MM.1S (cell line): ENCODE measurements around the gene DNAH6.

ENCODE experiments used
- DNase-seq: peaks from one replicate; pipeline ENCODE4 v3.0.0-alpha.2; 2015
- H2AFZ ChIP-seq: fragments of 300-600 bp; sonication (generic); 2 replicates; pipeline ENCODE4 v1.6.0; 2016; ENCODE audit warnings: antibody characterized with exemption, low read length
- H3F3A ChIP-seq: fragments of 300-600 bp; sonication (generic); 2 replicates; pipeline ENCODE4 v1.6.1; 2016; ENCODE audit warnings: mild to moderate bottlenecking, antibody characterized with exemption, low read length, moderate library complexity, mixed read lengths; ENCODE audit not compliant: insufficient read depth
- H3K27ac ChIP-seq: fragments of 300-600 bp; sonication (generic); 2 replicates; pipeline ENCODE4 v1.5.1; 2016; ENCODE audit warnings: mild to moderate bottlenecking, low read length
- H3K27me3 ChIP-seq: fragments of 300-600 bp; sonication (generic); replicated peaks from 2 replicates; pipeline ENCODE4 v1.6.0; 2016; ENCODE audit warnings: low read length; ENCODE audit not compliant: insufficient read depth
- H3K36me3 ChIP-seq: fragments of 300-600 bp; sonication (generic); replicated peaks from 2 replicates; pipeline ENCODE4 v1.6.1; 2016; ENCODE audit warnings: mild to moderate bottlenecking, low read length, mixed read lengths; ENCODE audit not compliant: insufficient read depth
- H3K4me1 ChIP-seq: fragments of 300-600 bp; sonication (generic); 2 replicates; pipeline ENCODE4 v1.6.1; 2016; ENCODE audit warnings: low read length, mixed read lengths
- H3K4me2 ChIP-seq: fragments of 300-600 bp; sonication (generic); 2 replicates; pipeline ENCODE4 v1.6.0; 2016; ENCODE audit warnings: low read depth, low read length
- H3K4me3 ChIP-seq: fragments of 300-600 bp; sonication (generic); 2 replicates; pipeline ENCODE4 v1.5.1; 2016; ENCODE audit warnings: low read length, mixed read lengths
- H3K79me2 ChIP-seq: fragments of 300-600 bp; sonication (generic); 2 replicates; pipeline ENCODE4 v1.6.1; 2016; ENCODE audit warnings: mixed run types, low read length, mixed read lengths
- H3K9ac ChIP-seq: fragments of 300-600 bp; sonication (generic); 2 replicates; pipeline ENCODE4 v1.6.1; 2016; ENCODE audit warnings: low read length, mixed read lengths
- H3K9me2 ChIP-seq: fragments of 300-600 bp; sonication (generic); replicated peaks from 2 replicates; pipeline ENCODE4 v1.6.1; 2016; ENCODE audit warnings: mild to moderate bottlenecking, low read length, mixed read lengths; ENCODE audit not compliant: insufficient read depth
- H3K9me3 ChIP-seq: fragments of 300-600 bp; sonication (generic); replicated peaks from 2 replicates; pipeline ENCODE4 v1.6.1; 2016; ENCODE audit warnings: mild to moderate bottlenecking, low read length, mixed read lengths; ENCODE audit not compliant: insufficient read depth
- H4K20me1 ChIP-seq: fragments of 300-600 bp; sonication (generic); 2 replicates; pipeline ENCODE4 v1.6.1; 2016; ENCODE audit warnings: mild to moderate bottlenecking, low read length, moderate library complexity, mixed read lengths; ENCODE audit not compliant: insufficient read depth
- CTCF ChIP-seq: fragments of 300-600 bp; sonication (generic); IDR thresholded peaks from 2 replicates; pipeline ENCODE4 v1.5.1; 2016; ENCODE audit warnings: antibody characterized with exemption, low read length, mixed read lengths
- EZH2 ChIP-seq: fragments of 300-600 bp; sonication (generic); optimal IDR thresholded peaks from 2 replicates; pipeline ENCODE3; 2017; ENCODE audit warnings: low read depth, mild to moderate bottlenecking, antibody characterized with exemption, low read length, mixed read lengths
- EZH2phosphoT487 ChIP-seq: fragments of 300-600 bp; sonication (generic); IDR thresholded peaks from 2 replicates; pipeline ENCODE4 v1.6.1; 2018; ENCODE audit warnings: antibody characterized with exemption, low read length

DNAH6 gene

GRCh38 chr2:84491256-84491655 lies 25.0 kb upstream of the DNAH6 start:
- Histone ChIP-seq H3K27ac (no peak overlapping the region), H3K4me1 (peaks cover 7% of the 10 kb centered on the region; the same call in 1 of the 2 replicates), H3K9ac (no peak overlapping the region), H4K20me1 (no peaks in the 10 kb centered on the region), H3K4me3 (no peak overlapping the region), H3K9me3 (no peaks in the 10 kb centered on the region), H3F3A (no peaks in the 10 kb centered on the region), H3K9me2 (no peaks in the 10 kb centered on the region), H2AFZ (no peak overlapping the region), H3K36me3 (no peaks in the 10 kb centered on the region), H3K4me2 (no peak overlapping the region), H3K79me2 (no peaks in the 10 kb centered on the region), H3K27me3 (no peaks in the 10 kb centered on the region)
- TF ChIP-seq CTCF (no peak), EZH2phosphoT487 (no peak), EZH2 (no peak)
- DNase-seq = no peak

GRCh38 chr2:84491741-84492140 lies 24.6 kb upstream of the DNAH6 start:
- no peaks in the 10 kb centered on the region for H3K79me2 ChIP-seq
- no peak overlapping the region for H3K9ac ChIP-seq
- H3K36me3 ChIP-seq = no peaks in the 10 kb centered on the region
- no peaks in the 10 kb centered on the region for H3F3A ChIP-seq
- no peak overlapping the region for H3K4me2 ChIP-seq
- no peak overlapping the region for H3K27ac ChIP-seq
- no peaks in the 10 kb centered on the region for H3K9me2 ChIP-seq
- no peaks in the 10 kb centered on the region for H3K9me3 ChIP-seq
- no peak overlapping the region for H3K4me3 ChIP-seq
- no peak overlapping the region for H2AFZ ChIP-seq
- H3K27me3 ChIP-seq = no peaks in the 10 kb centered on the region
- H4K20me1 ChIP-seq = no peaks in the 10 kb centered on the region
- H3K4me1 ChIP-seq = peaks cover 7% of the 10 kb centered on the region; the same call in 1 of the 2 replicates
- TF ChIP-seq EZH2phosphoT487 (no peak), EZH2 (no peak), CTCF (no peak)
- DNase-seq = no peak

GRCh38 chr2:84492571-84492970 lies 23.7 kb upstream of the DNAH6 start:
- no peaks in the 10 kb centered on the region for H3K9me2 ChIP-seq
- no peak overlapping the region for H2AFZ ChIP-seq
- no peaks in the 10 kb centered on the region for H3F3A ChIP-seq
- no peaks in the 10 kb centered on the region for H3K27me3 ChIP-seq
- no peaks in the 10 kb centered on the region for H3K9me3 ChIP-seq
- H3K9ac ChIP-seq = no peak overlapping the region
- H3K36me3 ChIP-seq = no peaks in the 10 kb centered on the region
- no peak for DNase-seq
- no peak overlapping the region for H3K4me3 ChIP-seq
- H3K4me2 ChIP-seq = no peak overlapping the region
- H3K79me2 ChIP-seq = no peaks in the 10 kb centered on the region
- no peaks in the 10 kb centered on the region for H4K20me1 ChIP-seq
- peaks cover 7% of the 10 kb centered on the region; the same call in 1 of the 2 replicates for H3K4me1 ChIP-seq
- no peak overlapping the region for H3K27ac ChIP-seq
- TF ChIP-seq EZH2phosphoT487 (no peak), CTCF (no peak), EZH2 (no peak)
